OCI-LY1 (cell line): ENCODE data around the gene NMT1.

ENCODE experiments used
- CTCF ChIP-seq: fragments of 200-600 bp; sonication (generic), shearing (Covaris generic); IDR thresholded peaks from 2 replicates; pipeline ENCODE4 v1.5.1; 2017; ENCODE audit warnings: mild to moderate bottlenecking, antibody characterized with exemption, low read length, moderate library complexity, mixed read lengths
- EZH2 ChIP-seq: fragments of 200-600 bp; sonication (generic), shearing (Covaris generic); IDR thresholded peaks from 2 replicates; pipeline ENCODE4 v1.8.0; 2017; ENCODE audit warnings: borderline replicate concordance, mixed run types, mild to moderate bottlenecking, antibody characterized with exemption, low read length, moderate library complexity, mixed read lengths

DNA sequence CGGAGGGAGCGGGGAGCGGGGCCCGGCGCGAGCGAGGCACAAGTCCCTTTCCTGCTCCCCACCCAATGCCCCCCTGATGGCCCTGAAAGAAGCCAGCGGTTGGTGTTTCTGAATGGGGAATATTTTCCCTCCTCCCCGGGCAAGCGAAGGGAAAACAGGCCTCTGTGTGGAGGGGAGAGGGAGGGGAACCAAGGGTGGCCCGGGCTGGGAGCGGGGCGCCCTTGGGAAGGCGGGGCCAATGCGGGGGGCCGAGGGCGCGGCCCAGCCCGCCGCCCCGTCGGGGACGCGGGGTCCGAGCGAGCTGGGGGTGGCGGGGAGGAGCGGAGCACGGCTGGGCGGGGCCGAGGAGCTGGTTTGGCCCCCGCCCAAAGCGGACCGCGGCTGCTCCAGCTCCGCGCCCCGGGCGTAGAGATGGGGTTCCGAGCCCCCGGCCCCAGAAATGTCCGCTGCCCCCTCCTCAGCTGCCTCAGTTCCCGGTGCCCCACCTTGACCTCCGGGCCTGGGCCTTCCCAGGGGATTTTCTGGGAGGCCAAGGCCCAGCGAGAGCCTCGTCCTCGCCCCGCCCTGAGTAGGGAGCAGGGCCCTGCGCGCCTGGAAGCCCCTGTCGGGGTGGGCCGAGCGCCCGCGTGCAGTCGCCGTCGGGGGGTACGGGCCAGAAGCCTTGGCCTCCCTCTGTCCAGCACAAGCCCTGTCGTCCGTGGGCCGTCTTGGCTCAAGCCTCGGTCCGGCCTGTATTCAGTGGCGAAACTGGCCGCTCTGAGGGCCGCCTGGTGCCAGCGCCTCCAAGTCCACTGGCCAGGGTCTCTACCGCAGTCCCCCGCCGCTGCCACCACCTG lies 83.3 kb downstream of the NMT1 start:
- no peak for TF ChIP-seq CTCF
- no peak for TF ChIP-seq EZH2
